A673 (cell line): ENCODE data around the gene PKP1. TPM values are rescaled to one million over a fixed set of nuclear protein-coding genes. Genes with fewer than 3 reads are reported as not detected.

Source experiments
- BruUV-seq: library from RNA; stranded (reverse); fragments of 400-500 nt; replicated peaks from 2 replicates; lab custom pipeline; 2021; lab: Mats Ljungman, UMichigan
- CTCF ChIA-PET: fragments of 300-600 bp; sonication (Branson Sonifier 250); formaldehyde crosslinking; loops from one replicate; lab custom pipeline; 2022; ENCODE audit warnings: antibody characterized with exemption; lab: Charles Lee
- POLR2A ChIA-PET: fragments of 300-600 bp; sonication (Branson Sonifier 250); formaldehyde crosslinking; loops from one replicate; lab custom pipeline; 2022; ENCODE audit warnings: antibody characterized with exemption; ENCODE audit not compliant: low non-redundant PET; lab: Charles Lee
- DNase-seq: peaks from one replicate; pipeline ENCODE4 v3.0.0-alpha.2; 2015; ENCODE audit warnings: low spot score
- H3K27ac ChIP-seq: fragments of 200-600 bp; sonication (generic); 2 replicates; pipeline ENCODE4 v1.5.1; 2016; ENCODE audit warnings: mixed run types, low read depth, mild to moderate bottlenecking, mixed read lengths, antibody characterized with exemption, low read length; ENCODE audit not compliant: poor library complexity, severe bottlenecking
- H3K27me3 ChIP-seq: fragments of 200-600 bp; sonication (generic); replicated peaks from 2 replicates; pipeline ENCODE4 v1.6.1; 2017; ENCODE audit warnings: mixed run types, low read depth, mild to moderate bottlenecking, mixed read lengths, antibody characterized with exemption, low read length; ENCODE audit not compliant: insufficient read depth, poor library complexity
- H3K36me3 ChIP-seq: fragments of 200-600 bp; sonication (generic); 2 replicates; pipeline ENCODE4 v1.6.1; 2016; ENCODE audit warnings: mixed run types, mild to moderate bottlenecking, mixed read lengths, antibody characterized with exemption, low read length; ENCODE audit not compliant: insufficient read depth, poor library complexity, severe bottlenecking
- H3K4me1 ChIP-seq: fragments of 200-600 bp; sonication (generic); 2 replicates; pipeline ENCODE4 v1.6.1; 2017; ENCODE audit warnings: mixed run types, mild to moderate bottlenecking, mixed read lengths, antibody characterized with exemption, low read length; ENCODE audit not compliant: insufficient read depth, poor library complexity, severe bottlenecking
- H3K4me3 ChIP-seq: fragments of 200-600 bp; sonication (generic); 2 replicates; pipeline ENCODE4 v1.5.1; 2016; ENCODE audit warnings: low read depth, mixed run types, mild to moderate bottlenecking, mixed read lengths, low read length; ENCODE audit not compliant: poor library complexity, severe bottlenecking
- H3K9me3 ChIP-seq: fragments of 200-600 bp; sonication (generic); 2 replicates; pipeline ENCODE4 v1.6.1; 2016; ENCODE audit warnings: mixed run types, low read depth, mild to moderate bottlenecking, mixed read lengths, antibody characterized with exemption, low read length; ENCODE audit not compliant: poor library complexity, severe bottlenecking
- CTCF ChIP-seq: fragments of 300-800, 200-600 bp; sonication (generic); conservative IDR thresholded peaks from 2 replicates; pipeline ENCODE4 v1.5.1; 2017; ENCODE audit warnings: low read depth, mild to moderate bottlenecking, antibody characterized with exemption, low read length, moderate library complexity, mixed read lengths
- EZH2 ChIP-seq: fragments of 200-600 bp; sonication (generic); IDR thresholded peaks from 2 replicates; pipeline ENCODE4 v1.6.1; 2017; ENCODE audit warnings: borderline replicate concordance, low read depth, mild to moderate bottlenecking, mixed read lengths, antibody characterized with exemption, low read length; ENCODE audit not compliant: poor library complexity, severe bottlenecking
- intact Hi-C: fragments of 100-400 bp; cut with micrococcal nuclease; formaldehyde crosslinking; loops from one replicate; pipeline ENCODE4 v1.10.0; 2022; ENCODE audit not compliant: unreplicated experiment
- total RNA-seq: library from RNA; stranded (reverse); gene quantifications from 2 replicates; pipeline ENCODE4 v1.2.3, GENCODE V29; 2021

The PKP1 gene
- total RNA-seq, 1 experiment from 2014 or later, result 535 TPM

- peaks cover 36% of the 10 kb centered on the region for H3K36me3 ChIP-seq
- TF ChIP-seq CTCF (no peak), EZH2 (no peak)
- no peaks in the 10 kb centered on the region for H3K27me3 ChIP-seq
- H3K27ac ChIP-seq, result peak overlapping the region; percentile 86
- no peak overlapping the region for H3K4me3 ChIP-seq
- ChIA-PET POLR2A (interaction anchor here (0.9 kb wide), 1 partner anchor 68 kb away, joined by 4 read pairs; no protein-coding TSS in a partner anchor), CTCF (no interaction called here)
- intact Hi-C loops, result no loop called here
- H3K4me1 ChIP-seq, result peaks cover 29% of the 10 kb centered on the region
- BruUV-seq, result no TSS peak
- peak; percentile 80 for DNase-seq
- H3K9me3 ChIP-seq, result no peaks in the 10 kb centered on the region
Measured at GRCh38 chr1:201334325-201335173, 51.2 kb downstream of the PKP1 start.

- no peak for DNase-seq
- no TSS peak for BruUV-seq
- Histone ChIP-seq H3K27ac (peak overlapping the region; percentile 86), H3K27me3 (no peaks in the 10 kb centered on the region), H3K36me3 (peaks cover 29% of the 10 kb centered on the region), H3K4me3 (no peak overlapping the region), H3K4me1 (peaks cover 31% of the 10 kb centered on the region), H3K9me3 (no peaks in the 10 kb centered on the region)
- TF ChIP-seq EZH2, result no peak
- TF ChIP-seq CTCF, result no peak
- ChIA-PET CTCF (interaction anchor here (0.9 kb wide), 1 partner anchor 11 kb away, joined by 3 read pairs; no protein-coding TSS in a partner anchor), POLR2A (no interaction called here)
- intact Hi-C loops, result no loop called here
Measured at GRCh38 chr1:201335174-201335870, 52.0 kb downstream of the PKP1 start.

- H3K4me3 ChIP-seq, result no peak overlapping the region
Measured at GRCh38 chr1:201335901-201336300, 52.6 kb downstream of the PKP1 start.

More at GRCh38 chr1:201335901-201336300, 52.6 kb downstream of the PKP1 start:
- no peaks in the 10 kb centered on the region for H3K27me3 ChIP-seq
- BruUV-seq, result no TSS peak
- H3K4me1 ChIP-seq, result peaks cover 32% of the 10 kb centered on the region
- H3K9me3 ChIP-seq, result no peaks in the 10 kb centered on the region
- peaks cover 23% of the 10 kb centered on the region for H3K36me3 ChIP-seq
- H3K27ac ChIP-seq, result peak overlapping the region; percentile 86
- ChIA-PET POLR2A (no interaction called here), CTCF (interaction anchor here (0.9 kb wide), 1 partner anchor 10 kb away, joined by 3 read pairs; no protein-coding TSS in a partner anchor)
- TF ChIP-seq EZH2 (no peak), CTCF (no peak)
- DNase-seq, result no peak
- intact Hi-C loops, result no loop called here
